IPS DF 19.7 (cell line): Measurements from ENCODE around the gene GPATCH2L.

ENCODE experiments used
- DNase-seq: peaks from one replicate; pipeline ENCODE4 v3.0.0-alpha.2; 2013; ENCODE audit warnings: low read depth, low spot score

The GPATCH2L gene

GRCh38 chr14:76136476-76137110 lies 15.1 kb upstream of the GPATCH2L start:
- DNase-seq = no peak

- no peak for DNase-seq
These were observed 13.5 kb upstream of the GPATCH2L start for GRCh38 chr14:76138119-76138757.

GRCh38 chr14:76138758-76139723 lies 12.7 kb upstream of the GPATCH2L start:
- no peak for DNase-seq

GRCh38 chr14:76143642-76144041 lies 8.1 kb upstream of the GPATCH2L start:
- DNase-seq = no peak

- no peak for DNase-seq
These were observed 4.7 kb upstream of the GPATCH2L start for GRCh38 chr14:76146976-76147375.

GRCh38 chr14:76149196-76149595 lies 2.5 kb upstream of the GPATCH2L start:
- no peak for DNase-seq

GRCh38 chr14:76152333-76152681 lies 585 bp downstream of the GPATCH2L start:
- no peak for DNase-seq

- no peak for DNase-seq
These were observed 2.2 kb downstream of the GPATCH2L start for GRCh38 chr14:76153919-76154318.

- no peak for DNase-seq
These were observed 2.9 kb downstream of the GPATCH2L start for GRCh38 chr14:76154539-76155126.

GRCh38 chr14:76163668-76164363 lies 12.1 kb downstream of the GPATCH2L start:
- no peak for DNase-seq

GRCh38 chr14:76168531-76168930 lies 16.8 kb downstream of the GPATCH2L start:
- no peak for DNase-seq

- DNase-seq = no peak
These were observed 18.1 kb downstream of the GPATCH2L start for GRCh38 chr14:76169776-76170175.

GRCh38 chr14:76174982-76175381 lies 23.3 kb downstream of the GPATCH2L start:
- DNase-seq = no peak

- DNase-seq = no peak
These were observed 24.2 kb downstream of the GPATCH2L start for GRCh38 chr14:76175942-76176341.

- DNase-seq = no peak
These were observed 29.8 kb downstream of the GPATCH2L start for GRCh38 chr14:76181546-76181945.

GRCh38 chr14:76186308-76187027 lies 34.7 kb downstream of the GPATCH2L start:
- DNase-seq = no peak

GRCh38 chr14:76191297-76191696 lies 39.6 kb downstream of the GPATCH2L start:
- no peak for DNase-seq

GRCh38 chr14:76193696-76194095 lies 42.0 kb downstream of the GPATCH2L start:
- no peak for DNase-seq

GRCh38 chr14:76194327-76194726 lies 42.6 kb downstream of the GPATCH2L start:
- DNase-seq = no peak

- DNase-seq = no peak
These were observed 43.3 kb downstream of the GPATCH2L start for GRCh38 chr14:76195003-76195402.
